Neural progenitor cell (in vitro differentiated cells): Measurements from ENCODE around the gene WWOX. TPM values are rescaled to one million over a fixed set of nuclear protein-coding genes. Genes with fewer than 3 reads are reported as not detected.

Experiments used
- DNase-seq: peaks from one replicate; pipeline ENCODE4 v3.0.0-alpha.2; 2016; ENCODE audit warnings: low spot score
- H2AFZ ChIP-seq: fragments of 200-600 bp; sonication (generic); replicated peaks from 2 replicates; pipeline ENCODE4 v1.6.1; 2016; ENCODE audit warnings: antibody characterized with exemption
- H3F3A ChIP-seq: fragments of 200-600 bp; sonication (generic); 2 replicates; pipeline ENCODE4 v1.6.1; 2016; ENCODE audit warnings: antibody characterized with exemption, low read depth
- H3K27ac ChIP-seq: fragments of 200-600 bp; sonication (generic); 2 replicates; pipeline ENCODE4 v1.5.1; 2016; ENCODE audit warnings: mild to moderate bottlenecking
- H3K27me3 ChIP-seq: fragments of 200-600 bp; sonication (generic); 2 replicates; pipeline ENCODE4 v1.6.1; 2016; ENCODE audit warnings: mild to moderate bottlenecking, moderate library complexity
- H3K36me3 ChIP-seq: fragments of 200-600 bp; sonication (generic); 2 replicates; pipeline ENCODE4 v1.5.1; 2016
- H3K4me1 ChIP-seq: fragments of 200-600 bp; sonication (generic); 2 replicates; pipeline ENCODE4 v1.6.1; 2016; ENCODE audit warnings: mixed run types
- H3K4me2 ChIP-seq: fragments of 200-600 bp; sonication (generic); 2 replicates; pipeline ENCODE4 v1.6.1; 2016
- H3K4me3 ChIP-seq: fragments of 200-600 bp; sonication (generic); 2 replicates; pipeline ENCODE4 v1.5.1; 2016
- H3K79me2 ChIP-seq: fragments of 200-600 bp; sonication (generic); 2 replicates; pipeline ENCODE4 v1.6.1; 2016; ENCODE audit warnings: low read depth
- H3K9ac ChIP-seq: fragments of 200-600 bp; sonication (generic); 2 replicates; pipeline ENCODE4 v1.6.1; 2016
- H3K9me3 ChIP-seq: fragments of 200-600 bp; sonication (generic); 2 replicates; pipeline ENCODE4 v1.5.1; 2016; ENCODE audit warnings: low read depth
- H4K20me1 ChIP-seq: fragments of 200-600 bp; sonication (generic); 2 replicates; pipeline ENCODE4 v1.6.1; 2016; ENCODE audit warnings: low read depth
- H3K27ac Mint-ChIP-seq: 3 replicates; pipeline ENCODE4 v1.8.0; 2021; ENCODE audit warnings: mixed read lengths
- H3K27me3 Mint-ChIP-seq: 2 replicates; pipeline ENCODE4 v1.8.0; 2022; ENCODE audit warnings: low read depth, mild to moderate bottlenecking, inconsistent platforms, moderate library complexity, mixed read lengths; ENCODE audit not compliant: insufficient read depth
- H3K36me3 Mint-ChIP-seq: 3 replicates; pipeline ENCODE4 v1.8.0; 2021; ENCODE audit warnings: mixed read lengths
- H3K4me1 Mint-ChIP-seq: 3 replicates; pipeline ENCODE4 v1.8.0; 2021; ENCODE audit warnings: mixed read lengths
- H3K4me3 Mint-ChIP-seq: 3 replicates; pipeline ENCODE4 v1.8.0; 2021; ENCODE audit warnings: mild to moderate bottlenecking, moderate library complexity, mixed read lengths
- H3K9me3 Mint-ChIP-seq: 3 replicates; pipeline ENCODE4 v1.8.0; 2020; ENCODE audit warnings: mixed read lengths
- EZH2 ChIP-seq: fragments of 200-600 bp; sonication (generic); IDR thresholded peaks from 2 replicates; pipeline ENCODE4 v1.6.1; 2017; ENCODE audit warnings: antibody characterized with exemption, mild to moderate bottlenecking, moderate library complexity
- EZH2phosphoT487 ChIP-seq: fragments of 200-600 bp; sonication (generic); IDR thresholded peaks from 2 replicates; pipeline ENCODE4 v1.6.1; 2017; ENCODE audit warnings: antibody characterized with exemption
- total RNA-seq: library from RNA; depleted of rRNA; stranded (reverse); fragments of >200 nt; gene quantifications from 2 replicates; pipeline ENCODE4 v1.2.3, GENCODE V29; 2015; ENCODE audit warnings: low replicate concordance
- TF ChIP-seq, protein P1 (sequence below): fragments of 200-600 bp; sonication (generic); IDR thresholded peaks from 2 replicates; pipeline ENCODE4 v1.5.1; 2017; ENCODE audit warnings: antibody characterized with exemption, mild to moderate bottlenecking

The WWOX gene
- total RNA-seq, 1 donor from 2014 or later, result 63.7 TPM

GRCh38 chr16:78760611-78761010 lies 661.2 kb downstream of the WWOX start:
- Mint-ChIP-seq H3K4me1 (no peaks in the 10 kb centered on the region), H3K27me3 (peaks cover 5% of the 10 kb centered on the region), H3K4me3 (no peak overlapping the region), H3K36me3 (no peaks in the 10 kb centered on the region), H3K9me3 (no peaks in the 10 kb centered on the region), H3K27ac (no peak overlapping the region)
- Histone ChIP-seq H3K4me2 (no peak overlapping the region), H3K36me3 (no peaks in the 10 kb centered on the region), H3K27ac (no peak overlapping the region), H4K20me1 (no peaks in the 10 kb centered on the region), H3K4me1 (peaks cover 18% of the 10 kb centered on the region), H3K79me2 (no peaks in the 10 kb centered on the region), H3F3A (peaks cover 21% of the 10 kb centered on the region), H3K4me3 (no peak overlapping the region), H3K9me3 (no peaks in the 10 kb centered on the region), H3K9ac (no peak overlapping the region), H3K27me3 (no peaks in the 10 kb centered on the region), H2AFZ (no peak overlapping the region)
- no peak for DNase-seq
- no peak for TF ChIP-seq EZH2phosphoT487
- no peak for TF ChIP-seq EZH2
- TF ChIP-seq, protein P1, sequence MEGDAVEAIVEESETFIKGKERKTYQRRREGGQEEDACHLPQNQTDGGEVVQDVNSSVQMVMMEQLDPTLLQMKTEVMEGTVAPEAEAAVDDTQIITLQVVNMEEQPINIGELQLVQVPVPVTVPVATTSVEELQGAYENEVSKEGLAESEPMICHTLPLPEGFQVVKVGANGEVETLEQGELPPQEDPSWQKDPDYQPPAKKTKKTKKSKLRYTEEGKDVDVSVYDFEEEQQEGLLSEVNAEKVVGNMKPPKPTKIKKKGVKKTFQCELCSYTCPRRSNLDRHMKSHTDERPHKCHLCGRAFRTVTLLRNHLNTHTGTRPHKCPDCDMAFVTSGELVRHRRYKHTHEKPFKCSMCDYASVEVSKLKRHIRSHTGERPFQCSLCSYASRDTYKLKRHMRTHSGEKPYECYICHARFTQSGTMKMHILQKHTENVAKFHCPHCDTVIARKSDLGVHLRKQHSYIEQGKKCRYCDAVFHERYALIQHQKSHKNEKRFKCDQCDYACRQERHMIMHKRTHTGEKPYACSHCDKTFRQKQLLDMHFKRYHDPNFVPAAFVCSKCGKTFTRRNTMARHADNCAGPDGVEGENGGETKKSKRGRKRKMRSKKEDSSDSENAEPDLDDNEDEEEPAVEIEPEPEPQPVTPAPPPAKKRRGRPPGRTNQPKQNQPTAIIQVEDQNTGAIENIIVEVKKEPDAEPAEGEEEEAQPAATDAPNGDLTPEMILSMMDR, result no peak

GRCh38 chr16:78761427-78761826 lies 662.0 kb downstream of the WWOX start:
- no peak overlapping the region for H3K27ac Mint-ChIP-seq
- H3K4me1 Mint-ChIP-seq, result no peaks in the 10 kb centered on the region
- Histone ChIP-seq H3K9me3 (no peaks in the 10 kb centered on the region), H3F3A (peaks cover 21% of the 10 kb centered on the region), H3K27me3 (no peaks in the 10 kb centered on the region), H3K4me1 (peaks cover 18% of the 10 kb centered on the region), H3K4me3 (no peak overlapping the region), H3K9ac (no peak overlapping the region), H4K20me1 (no peaks in the 10 kb centered on the region), H3K36me3 (no peaks in the 10 kb centered on the region), H2AFZ (no peak overlapping the region), H3K79me2 (no peaks in the 10 kb centered on the region), H3K27ac (no peak overlapping the region), H3K4me2 (peak overlapping the region; percentile 22)
- DNase-seq, result peak; percentile 58
- no peaks in the 10 kb centered on the region for H3K9me3 Mint-ChIP-seq
- H3K27me3 Mint-ChIP-seq, result peaks cover 5% of the 10 kb centered on the region
- no peak overlapping the region for H3K4me3 Mint-ChIP-seq
- no peaks in the 10 kb centered on the region for H3K36me3 Mint-ChIP-seq
- TF ChIP-seq, protein P1, result no peak
- TF ChIP-seq EZH2, result no peak
- peak; percentile 58 for TF ChIP-seq EZH2phosphoT487

DNA sequence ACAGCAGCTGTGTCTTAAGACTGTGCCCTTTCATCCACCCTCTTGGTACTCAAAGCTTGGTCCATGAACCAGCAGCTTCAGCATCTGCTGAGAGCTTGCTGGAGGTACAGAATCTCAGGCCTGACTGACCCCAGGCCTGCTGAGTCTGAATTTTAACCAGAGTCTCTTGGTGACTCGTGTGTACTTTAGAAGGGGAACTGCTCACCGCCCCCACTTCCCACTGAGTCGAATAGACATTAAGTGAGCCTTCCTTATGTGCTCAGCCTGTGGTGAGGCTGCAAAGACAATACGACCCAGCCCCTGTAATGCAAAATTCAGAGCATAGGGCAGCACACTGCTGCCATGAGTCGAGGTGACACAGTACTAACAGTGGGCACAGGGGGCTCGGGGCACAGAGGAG lies 662.8 kb downstream of the WWOX start:
- Histone ChIP-seq H3F3A (peaks cover 21% of the 10 kb centered on the region), H3K4me2 (peak overlapping the region; percentile 22), H3K9me3 (no peaks in the 10 kb centered on the region), H3K27ac (no peak overlapping the region), H2AFZ (no peak overlapping the region), H3K4me3 (no peak overlapping the region), H3K36me3 (no peaks in the 10 kb centered on the region), H3K9ac (no peak overlapping the region), H3K27me3 (no peaks in the 10 kb centered on the region), H3K79me2 (no peaks in the 10 kb centered on the region), H3K4me1 (peaks cover 18% of the 10 kb centered on the region), H4K20me1 (no peaks in the 10 kb centered on the region)
- peak; percentile 25 for DNase-seq
- Mint-ChIP-seq H3K4me3 (no peak overlapping the region), H3K27ac (no peak overlapping the region), H3K9me3 (no peaks in the 10 kb centered on the region), H3K36me3 (no peaks in the 10 kb centered on the region), H3K27me3 (peaks cover 5% of the 10 kb centered on the region), H3K4me1 (no peaks in the 10 kb centered on the region)
- TF ChIP-seq EZH2phosphoT487, result no peak
- TF ChIP-seq EZH2, result no peak
- TF ChIP-seq, protein P1, result no peak
